ENCODE measurements around the gene KCNJ1.

KCNJ1 gene

GRCh38 chr11:128867277-128867676 is at the start of gene KCNJ1:
Gene KCNJ1 (minus strand): TSS chr11:128867296. CDS start chr11:128840243, 27,053 bp downstream.
- no peak for DNase-seq

GRCh38 chr11:128916681-128917080 is 49.6 kb upstream of the KCNJ1 start:
- DNase-seq: no peak

GRCh38 chr11:128916037-128916572 is 49.0 kb upstream of the KCNJ1 start:
- no peak for DNase-seq

GRCh38 chr11:128915149-128915521 is 48.0 kb upstream of the KCNJ1 start:
- no peak for DNase-seq

GRCh38 chr11:128914216-128915148 is 47.4 kb upstream of the KCNJ1 start:
- no peak for DNase-seq

- DNase-seq: no peak
These were observed 46.7 kb upstream of the KCNJ1 start for GRCh38 chr11:128913806-128914205.

GRCh38 chr11:128911701-128912100 is 44.6 kb upstream of the KCNJ1 start:
- DNase-seq: no peak

GRCh38 chr11:128911239-128911638 is 44.1 kb upstream of the KCNJ1 start:
- no peak for DNase-seq

- no peak for DNase-seq
These were observed 43.5 kb upstream of the KCNJ1 start for GRCh38 chr11:128910576-128910975.

GRCh38 chr11:128909438-128910125 is 42.5 kb upstream of the KCNJ1 start:
- DNase-seq: no peak

- DNase-seq: no peak
These were observed 41.5 kb upstream of the KCNJ1 start for GRCh38 chr11:128908391-128909246.

- no peak for DNase-seq
These were observed 40.5 kb upstream of the KCNJ1 start for GRCh38 chr11:128907585-128907984.

- no peak for DNase-seq
These were observed 39.3 kb upstream of the KCNJ1 start for GRCh38 chr11:128906185-128907050.

GRCh38 chr11:128905345-128906184 is 38.5 kb upstream of the KCNJ1 start:
- DNase-seq: no peak

GRCh38 chr11:128904656-128905344 is 37.7 kb upstream of the KCNJ1 start:
- DNase-seq: no peak

GRCh38 chr11:128904303-128904655 is 37.2 kb upstream of the KCNJ1 start:
- no peak for DNase-seq

- DNase-seq: peak; percentile 67
These were observed 36.4 kb upstream of the KCNJ1 start for GRCh38 chr11:128903248-128904061.

GRCh38 chr11:128902515-128903066 is 35.5 kb upstream of the KCNJ1 start:
- no peak for DNase-seq
